ENCODE measurements around the gene ARGFX.
"Not testable (repeated sequence)": the region's sequence is repeated elsewhere in the genome, so short reads cannot be mapped to it uniquely, and the experiment has no call there.

Gene ARGFX

DNA sequence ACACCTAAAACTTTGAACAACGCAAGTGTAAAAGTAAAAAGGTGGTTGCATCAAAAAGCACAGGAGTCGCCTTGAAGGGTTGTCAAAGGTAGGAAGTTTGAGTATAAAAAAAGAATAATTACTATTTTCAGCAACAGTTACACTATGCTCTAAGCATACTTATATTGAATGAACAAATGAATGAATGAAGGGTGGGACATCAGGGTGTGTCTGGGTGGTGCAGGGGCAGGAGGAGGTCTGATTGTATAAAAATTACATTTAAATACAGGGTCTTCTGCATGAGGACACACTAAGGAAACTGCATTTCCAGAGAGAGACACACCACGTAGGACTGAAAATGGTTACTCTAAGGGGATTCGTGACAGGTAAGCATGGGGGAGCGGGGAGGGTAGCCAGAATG lies at the start of gene ARGFX:
Gene ARGFX, plus strand, starts transcription at position 301 of the 400 bp plus-strand sequence. CDS start 2,765 bp downstream, outside the sequence.
- no peak for DNase-seq

DNA sequence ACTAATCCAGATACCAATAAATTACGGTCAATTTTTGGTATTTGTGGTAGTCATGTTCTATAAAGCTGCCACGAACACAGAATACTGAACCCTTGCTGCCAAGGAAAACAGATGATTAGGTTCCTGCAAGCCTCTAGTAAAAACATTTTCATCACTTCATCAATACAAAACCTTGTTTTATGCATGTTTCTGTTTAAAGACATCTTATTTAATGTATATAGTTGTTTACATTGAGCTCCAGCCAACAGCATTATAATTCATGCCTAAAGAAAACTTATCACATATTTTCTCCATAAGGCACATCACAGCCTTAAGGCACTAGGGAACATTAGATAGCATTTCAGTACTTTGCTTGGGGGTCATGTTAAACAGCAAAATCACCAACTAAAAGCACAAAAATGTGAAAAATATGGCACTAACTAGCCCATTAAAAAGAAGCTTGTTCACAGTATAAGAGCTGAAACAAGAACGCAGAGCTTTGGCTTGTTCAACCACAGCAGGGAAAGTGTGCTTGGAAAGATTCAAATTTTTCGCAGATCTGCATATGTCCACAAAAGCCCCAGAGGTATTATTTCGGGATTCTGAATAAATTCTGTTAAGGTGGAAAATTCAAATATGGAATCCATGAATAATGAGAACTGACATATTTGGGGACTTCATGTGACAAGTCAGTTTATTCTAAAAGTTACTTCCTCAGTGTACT lies 49.6 kb upstream of the ARGFX start:
- no peak for DNase-seq

- DNase-seq = no peak
These were observed 47.2 kb upstream of the ARGFX start for GRCh38 chr3:121520510-121520909.

- no peak for DNase-seq
These were observed 38.4 kb upstream of the ARGFX start for GRCh38 chr3:121529308-121529707.

- no peak for DNase-seq
These were observed 36.5 kb upstream of the ARGFX start for GRCh38 chr3:121531269-121531668.

- no peak for DNase-seq
These were observed 24.8 kb upstream of the ARGFX start for GRCh38 chr3:121542924-121543323.

GRCh38 chr3:121545049-121545573 lies 22.6 kb upstream of the ARGFX start:
- DNase-seq = no peak

- DNase-seq = peak; percentile 91
These were observed 21.9 kb upstream of the ARGFX start, which contains the start of gene POLQ for GRCh38 chr3:121545574-121546455. POLQ (minus strand) TSS chr3:121545988; CDS start chr3:121545877, 111 bp downstream.

GRCh38 chr3:121552379-121552778 lies 15.4 kb upstream of the ARGFX start:
- DNase-seq = no peak

DNA sequence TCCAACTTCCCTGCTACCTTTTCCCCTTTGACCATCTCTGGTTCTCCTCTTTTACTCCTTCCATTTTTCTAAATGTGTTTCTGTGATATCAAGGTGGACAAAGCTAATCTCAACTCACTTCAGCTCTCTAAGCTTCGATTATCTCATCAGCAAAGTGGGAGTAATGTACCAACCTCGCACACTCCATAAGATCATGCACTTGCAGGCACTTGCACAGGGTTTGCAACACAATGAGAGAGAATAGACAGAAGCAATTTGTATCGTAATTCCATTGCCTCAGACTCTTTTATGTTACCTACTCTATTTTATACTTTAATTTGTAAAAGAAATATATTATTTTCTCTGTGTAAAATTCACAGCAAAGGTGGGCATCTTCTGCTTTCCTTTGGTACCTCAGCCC lies 15.0 kb upstream of the ARGFX start:
- no peak for DNase-seq

- no peak for DNase-seq
These were observed 10.3 kb upstream of the ARGFX start for GRCh38 chr3:121557426-121557934.

DNA sequence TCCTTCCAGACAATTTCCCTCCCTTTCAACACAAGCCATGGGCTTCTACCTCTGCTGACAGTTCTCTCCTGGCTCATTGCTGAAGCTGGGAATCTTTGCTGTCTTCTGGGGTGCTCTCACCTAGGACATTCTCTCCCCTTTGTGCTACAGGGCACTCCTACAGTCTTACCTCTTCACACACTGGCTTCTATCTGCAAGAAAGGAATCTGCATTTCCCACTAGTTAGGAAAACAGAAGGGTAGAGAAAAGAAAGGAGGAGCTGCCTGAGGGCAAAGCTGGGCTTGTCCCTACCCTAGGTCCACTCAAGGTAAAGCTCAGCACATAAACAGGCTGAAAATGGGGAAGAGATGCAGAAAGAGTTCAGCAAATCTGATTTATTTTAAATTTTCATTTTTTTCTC lies 5.6 kb upstream of the ARGFX start:
- no peak for DNase-seq

DNA sequence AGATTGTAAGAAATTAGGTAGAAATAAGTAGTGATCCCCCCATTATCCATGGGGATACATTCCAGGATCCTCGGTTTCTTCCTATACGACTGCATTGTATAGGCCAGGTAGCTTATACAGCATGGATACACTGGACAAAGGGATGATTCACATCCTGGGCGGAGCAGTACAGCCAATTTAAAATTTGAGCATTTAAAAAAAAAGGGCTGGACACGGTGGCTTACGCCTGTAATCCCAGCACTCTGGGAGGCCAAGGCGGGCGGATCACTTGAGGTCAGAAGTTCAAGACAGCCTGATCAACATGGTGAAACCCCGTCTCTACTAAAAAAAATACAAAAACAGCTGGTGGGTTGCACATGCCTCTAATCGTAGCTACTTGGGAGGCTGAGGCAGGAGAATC lies 976 bp upstream of the ARGFX start:
- no peak for DNase-seq

GRCh38 chr3:121574449-121574848 lies 6.7 kb downstream of the ARGFX start:
- no peak for DNase-seq

DNA sequence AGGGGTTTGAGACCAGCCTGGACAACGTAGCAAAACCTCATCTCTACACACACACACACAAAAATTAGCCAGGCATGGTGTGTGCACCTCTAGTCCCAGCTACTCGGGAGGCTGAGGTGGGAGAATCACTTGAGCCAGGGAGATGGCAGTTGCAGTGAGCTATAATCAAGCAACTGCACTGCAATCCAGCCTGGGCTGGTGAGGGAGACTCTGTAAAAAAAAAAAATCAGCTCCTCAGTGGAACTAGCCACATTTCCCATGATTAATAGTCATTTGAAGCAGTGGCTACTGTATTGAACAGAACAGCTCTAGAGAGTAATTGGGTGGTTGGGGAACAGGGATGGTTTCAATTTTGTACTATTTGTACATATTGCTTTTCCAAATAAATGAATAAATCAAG lies 13.9 kb downstream of the ARGFX start:
- no peak for DNase-seq

DNA sequence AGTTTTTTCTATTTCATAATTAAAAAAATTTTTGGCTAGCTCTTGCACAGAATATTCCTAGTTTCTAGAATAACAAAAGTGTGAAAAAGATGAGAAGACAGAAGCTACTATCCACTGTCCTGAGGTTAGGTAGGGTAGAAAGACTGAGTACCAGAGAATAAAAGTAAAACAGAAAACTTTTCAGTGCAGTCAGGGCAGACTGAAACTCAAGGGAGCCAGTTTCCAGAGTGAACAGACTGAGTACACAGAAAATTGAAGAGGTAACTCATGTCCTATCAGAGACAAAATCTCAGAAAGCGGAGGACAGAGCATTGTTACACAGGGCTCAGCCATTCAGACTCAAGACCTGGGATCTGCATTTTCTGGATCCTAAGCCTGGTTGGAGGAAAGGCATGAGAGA lies 16.7 kb downstream of the ARGFX start:
- DNase-seq = no peak

DNA sequence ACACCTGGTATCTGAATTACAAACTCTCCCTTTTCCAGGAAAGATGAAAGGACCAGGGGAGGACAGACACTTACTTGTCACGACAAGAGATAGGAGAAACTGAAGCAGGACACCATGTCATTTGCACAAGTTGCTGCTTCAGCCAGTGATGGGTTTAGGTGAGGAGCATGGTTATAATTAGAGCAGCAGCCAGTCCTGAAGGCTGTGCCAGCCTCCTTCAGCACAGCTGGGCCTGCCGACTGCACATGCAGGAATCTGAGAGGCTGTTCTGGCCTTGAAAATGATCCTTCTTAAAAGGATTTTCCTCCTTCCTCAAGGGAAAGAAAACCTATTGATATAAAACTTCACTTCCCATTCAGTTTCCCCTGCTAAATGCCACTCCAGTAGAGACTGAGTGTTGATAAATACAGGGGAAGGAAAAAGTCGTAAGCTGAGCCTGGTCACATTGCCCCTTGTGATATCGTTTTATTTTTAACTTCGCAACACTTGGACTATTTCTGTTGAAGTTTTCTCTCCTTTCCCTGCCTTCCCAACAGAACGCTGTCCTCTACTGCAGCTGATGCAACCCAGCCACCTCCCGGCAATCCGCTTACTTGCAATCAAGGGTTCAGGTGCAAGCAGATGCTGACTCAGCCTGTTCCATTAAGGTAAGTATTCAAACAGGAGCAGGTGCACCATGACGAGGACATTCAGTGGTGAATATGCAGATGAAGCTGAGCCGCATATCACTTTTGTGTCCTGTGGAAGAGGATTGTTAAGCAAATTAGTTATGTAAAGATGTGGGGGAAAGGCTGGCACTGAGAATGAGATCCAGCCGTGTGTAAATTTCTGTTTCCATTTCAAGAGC lies 25.3 kb downstream of the ARGFX start, which contains the start of gene FBXO40:
Gene FBXO40, plus strand, starts transcription at position 524 of the 847 bp plus-strand sequence. CDS start 27,197 bp downstream, outside the sequence.
- DNase-seq = peak; percentile 87

DNA sequence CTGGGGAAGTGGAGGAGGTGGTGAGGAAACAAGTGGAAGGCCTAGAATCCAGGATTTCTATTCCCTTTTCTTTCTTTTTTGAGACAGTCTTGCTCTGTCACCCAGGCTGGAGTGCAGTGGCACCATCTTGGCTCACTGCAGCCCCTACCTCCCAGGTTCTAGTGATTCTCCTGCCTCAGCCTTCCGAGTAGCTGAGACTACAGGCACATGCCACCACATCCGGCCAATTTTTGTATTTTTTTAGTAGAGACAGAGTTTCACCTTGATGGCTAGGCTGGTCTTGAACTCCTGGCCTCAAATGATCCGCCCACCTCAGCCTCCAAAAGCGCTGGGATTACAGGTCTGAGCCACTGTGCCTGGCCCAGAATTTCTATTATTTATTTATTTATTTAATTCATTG lies 26.1 kb downstream of the ARGFX start:
- not testable (repeated sequence) for DNase-seq

DNA sequence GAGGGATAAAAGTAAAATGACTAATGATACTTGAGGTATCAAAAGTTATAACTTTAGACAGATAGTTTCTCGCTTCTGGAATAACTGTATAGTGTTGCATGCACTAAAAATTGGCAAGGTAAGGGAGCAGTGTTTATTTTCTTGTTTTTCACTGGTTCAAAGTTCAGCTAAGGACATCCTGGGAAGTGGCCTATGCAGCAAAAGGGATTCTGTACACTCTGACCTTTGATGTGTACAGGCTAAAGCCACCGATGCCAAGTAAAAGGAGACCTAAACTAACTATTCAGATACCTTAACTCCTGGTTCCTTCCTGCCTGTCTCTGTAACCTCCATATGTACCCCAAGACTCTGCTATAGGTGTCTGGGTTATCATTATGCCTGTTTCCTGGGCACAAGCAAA lies 27.1 kb downstream of the ARGFX start:
- DNase-seq = no peak

GRCh38 chr3:121595765-121596406 lies 28.1 kb downstream of the ARGFX start:
- DNase-seq = no peak

DNA sequence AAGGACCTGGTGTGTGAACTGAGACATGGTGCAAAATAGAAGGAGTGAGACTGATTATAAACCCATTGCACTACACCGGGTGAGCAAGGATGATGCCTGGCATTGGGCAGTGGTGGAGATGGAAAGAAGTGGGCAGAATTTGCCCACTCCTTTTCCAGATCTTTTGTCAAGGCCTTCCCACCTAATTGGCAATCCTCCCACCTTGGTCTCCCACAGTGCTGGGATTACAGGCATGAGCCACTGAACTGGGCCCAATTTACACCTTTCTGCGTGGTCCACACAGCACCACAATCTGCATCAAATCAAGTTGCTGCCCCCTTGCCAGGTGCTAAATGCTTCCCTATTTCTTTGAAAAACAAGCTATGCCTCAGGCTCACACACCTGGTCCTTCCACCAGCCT lies 30.8 kb downstream of the ARGFX start:
- DNase-seq = no peak

DNA sequence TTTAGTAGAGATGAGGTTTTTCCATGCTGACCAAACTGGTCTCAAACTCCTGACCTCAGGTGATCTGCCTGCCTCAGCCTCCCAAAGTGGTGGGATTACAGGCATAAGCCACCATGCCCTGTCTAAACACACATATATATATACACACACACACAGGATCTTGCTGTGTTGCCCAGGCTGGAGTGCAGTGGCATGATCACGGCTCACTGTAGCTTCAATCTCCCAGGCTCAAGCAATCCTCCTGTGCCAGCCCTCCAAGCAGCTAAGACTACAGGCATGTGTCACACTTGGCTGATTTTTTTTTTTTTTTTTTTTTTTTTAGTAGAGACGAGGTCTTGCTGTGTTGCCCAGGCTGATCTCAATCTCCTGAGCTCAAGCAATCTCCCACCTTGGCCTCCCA lies 32.2 kb downstream of the ARGFX start:
- DNase-seq = not testable (repeated sequence)

Data from DMS79 (cell line).